H9 (cell line): ENCODE data around the gene HDGFL3. TPM values are rescaled to one million over a fixed set of nuclear protein-coding genes. Genes with fewer than 3 reads are reported as not detected.
A peak's percentile ranks its signal among the peaks of the same experiment; 100 is the strongest.

Experiments
- DNase-seq: peaks from one replicate; pipeline ENCODE4 v3.0.0-alpha.2; 2017
- H2AFZ ChIP-seq: one replicate; pipeline ENCODE4 v1.6.1; 2013; ENCODE audit warnings: mild to moderate bottlenecking, low read length, control low read depth, moderate library complexity
- H2AK5ac ChIP-seq: 2 replicates; pipeline ENCODE4 v1.6.1; 2013; ENCODE audit warnings: low read length, control low read depth, mixed read lengths; ENCODE audit not compliant: insufficient read length
- H2BK120ac ChIP-seq: one replicate; pipeline ENCODE4 v1.6.1; 2013; ENCODE audit warnings: low read depth, mild to moderate bottlenecking, low read length, control low read depth, inconsistent platforms; ENCODE audit not compliant: poor library complexity, severe bottlenecking
- H2BK12ac ChIP-seq: 2 replicates; pipeline ENCODE4 v1.6.1; 2013; ENCODE audit warnings: low read length, control low read depth, mixed read lengths, low read depth; ENCODE audit not compliant: insufficient read length
- H2BK15ac ChIP-seq: 2 replicates; pipeline ENCODE4 v1.6.1; 2013; ENCODE audit warnings: low read depth, low read length, control low read depth
- H2BK20ac ChIP-seq: one replicate; pipeline ENCODE4 v1.6.1; 2013; ENCODE audit warnings: low read depth, mild to moderate bottlenecking, low read length, control low read depth, inconsistent platforms; ENCODE audit not compliant: poor library complexity, severe bottlenecking
- H2BK5ac ChIP-seq: 2 replicates; pipeline ENCODE4 v1.6.1; 2013; ENCODE audit warnings: low read length, control low read depth, mixed read lengths; ENCODE audit not compliant: insufficient read length
- H3K14ac ChIP-seq: 2 replicates; pipeline ENCODE4 v1.6.1; 2013; ENCODE audit warnings: low read length, control low read depth; ENCODE audit not compliant: insufficient read depth
- H3K18ac ChIP-seq: 2 replicates; pipeline ENCODE4 v1.6.1; 2013; ENCODE audit warnings: low read depth, mild to moderate bottlenecking, mixed read lengths, low read length, control low read depth; ENCODE audit not compliant: insufficient read length
- H3K23ac ChIP-seq: 2 replicates; pipeline ENCODE4 v1.6.1; 2013; ENCODE audit warnings: low read length, control low read depth, mixed read lengths, low read depth; ENCODE audit not compliant: insufficient read length
- H3K23me2 ChIP-seq: 2 replicates; pipeline ENCODE4 v1.6.1; 2013; ENCODE audit warnings: low read depth, mild to moderate bottlenecking, mixed read lengths, low read length, control low read depth; ENCODE audit not compliant: insufficient read length, poor library complexity, severe bottlenecking
- H3K27ac ChIP-seq: 2 replicates; pipeline ENCODE4 v1.5.1; 2013; ENCODE audit warnings: low read length, control low read depth, mixed read lengths, low read depth; ENCODE audit not compliant: insufficient read length
- H3K27me3 ChIP-seq: 2 replicates; pipeline ENCODE4 v1.6.1; 2013; ENCODE audit warnings: low read length, control low read depth, inconsistent platforms; ENCODE audit not compliant: insufficient read depth
- H3K4ac ChIP-seq: 2 replicates; pipeline ENCODE4 v1.6.1; 2013; ENCODE audit warnings: low read depth, mild to moderate bottlenecking, control low read depth, inconsistent platforms, low read length, moderate library complexity
- H3K4me1 ChIP-seq: 2 replicates; pipeline ENCODE4 v1.6.1; 2013; ENCODE audit warnings: low read length, control low read depth, inconsistent platforms; ENCODE audit not compliant: insufficient read depth
- H3K4me2 ChIP-seq: 2 replicates; pipeline ENCODE4 v1.6.1; 2013; ENCODE audit warnings: low read length, control low read depth, mixed read lengths; ENCODE audit not compliant: insufficient read length, insufficient read depth
- H3K56ac ChIP-seq: 2 replicates; pipeline ENCODE4 v1.6.1; 2013; ENCODE audit warnings: low read depth, mild to moderate bottlenecking, mixed read lengths, low read length, control low read depth; ENCODE audit not compliant: insufficient read length
- H3K79me1 ChIP-seq: 2 replicates; pipeline ENCODE4 v1.6.1; 2013; ENCODE audit warnings: low read depth, mild to moderate bottlenecking, moderate library complexity, low read length, control low read depth, inconsistent platforms; ENCODE audit not compliant: insufficient read depth, poor library complexity, severe bottlenecking
- H3K79me2 ChIP-seq: 2 replicates; pipeline ENCODE4 v1.6.1; 2013; ENCODE audit warnings: low read length, control low read depth, inconsistent platforms; ENCODE audit not compliant: insufficient read depth
- H3K9ac ChIP-seq: 2 replicates; pipeline ENCODE4 v1.6.1; 2013; ENCODE audit warnings: low read length, control low read depth, mixed read lengths; ENCODE audit not compliant: insufficient read length; ENCODE audit errors: extremely low read depth
- H3K9me3 ChIP-seq: one replicate; pipeline ENCODE4 v1.6.1; 2013; ENCODE audit warnings: low read depth, low read length, inconsistent platforms; ENCODE audit not compliant: control insufficient read depth
- H3T11ph ChIP-seq: one replicate; pipeline ENCODE4 v1.6.1; 2013; ENCODE audit warnings: mild to moderate bottlenecking, low read length, control low read depth, inconsistent platforms
- H4K20me1 ChIP-seq: one replicate; pipeline ENCODE4 v1.6.1; 2013; ENCODE audit not compliant: control insufficient read depth, insufficient read length, insufficient read depth
- H4K5ac ChIP-seq: 2 replicates; pipeline ENCODE4 v1.6.1; 2013; ENCODE audit warnings: low read depth, mild to moderate bottlenecking, mixed read lengths, low read length, control low read depth; ENCODE audit not compliant: insufficient read length
- H4K8ac ChIP-seq: replicated peaks from 2 replicates; pipeline ENCODE4 v1.6.1; 2013; ENCODE audit warnings: low read length, control low read depth, mixed read lengths, low read depth; ENCODE audit not compliant: insufficient read length
- H4K91ac ChIP-seq: 2 replicates; pipeline ENCODE4 v1.6.1; 2013; ENCODE audit warnings: low read depth, mild to moderate bottlenecking, moderate library complexity, mixed read lengths, low read length, control low read depth; ENCODE audit not compliant: insufficient read length
- H3K27ac Mint-ChIP-seq, 3 experiments: 2 replicates in 2 of 3; 3 replicates in 1 of 3; pipeline ENCODE4 v1.8.0; 2020 to 2021; ENCODE audit warnings: mixed read lengths in 3 of 3, mild to moderate bottlenecking in 1 of 3, moderate library complexity in 1 of 3
- H3K27me3 Mint-ChIP-seq: 2 replicates; pipeline ENCODE4 v1.8.0; 2021; ENCODE audit warnings: low read depth, mild to moderate bottlenecking, moderate library complexity, mixed read lengths
- H3K36me3 Mint-ChIP-seq, 3 experiments: 2 replicates in 2 of 3; 3 replicates in 1 of 3; pipeline ENCODE4 v1.8.0; 2020 to 2021; ENCODE audit warnings: low read depth in 3 of 3, mixed read lengths in 3 of 3; ENCODE audit not compliant: insufficient read depth in 1 of 3
- H3K4me1 Mint-ChIP-seq, 2 experiments: 2 replicates each; pipeline ENCODE4 v1.8.0; 2020; ENCODE audit warnings: mixed read lengths in 2 of 2
- H3K4me3 Mint-ChIP-seq, 2 experiments: 2 replicates in 1 of 2; 3 replicates in 1 of 2; pipeline ENCODE4 v1.8.0; 2020 to 2021; ENCODE audit warnings: mild to moderate bottlenecking in 2 of 2, mixed read lengths in 2 of 2, moderate library complexity in 1 of 2
- H3K9me3 Mint-ChIP-seq, 2 experiments: 2 replicates in 1 of 2; 3 replicates in 1 of 2; pipeline ENCODE4 v1.8.0; 2020; ENCODE audit warnings: mild to moderate bottlenecking in 2 of 2, mixed read lengths in 2 of 2, moderate library complexity in 1 of 2
- CTCF ChIP-seq: fragments of 200-600 bp; sonication (generic); conservative IDR thresholded peaks from 3 replicates; pipeline ENCODE4 v1.8.0; 2021; ENCODE audit warnings: antibody characterized with exemption, mild to moderate bottlenecking
- WGBS: extraction: QIAGEN DNeasy Blood & Tissue Kit; methylation state at CpG from one replicate; pipeline ENCODE4 v1.1.7; 2013; ENCODE audit warnings: missing lambda C conversion rate, low lambda C conversion rate, mixed read lengths; ENCODE audit not compliant: insufficient read length; ENCODE audit errors: extremely low coverage; 5-methylcytosine and 5-hydroxymethylcytosine counted together
- total RNA-seq: library from RNA; stranded (reverse); gene quantifications from 2 replicates; pipeline ENCODE4 v1.2.1, GENCODE V29; 2021

HDGFL3 gene
- total RNA-seq, 1 experiment from 2014 or later = 120 TPM

DNA sequence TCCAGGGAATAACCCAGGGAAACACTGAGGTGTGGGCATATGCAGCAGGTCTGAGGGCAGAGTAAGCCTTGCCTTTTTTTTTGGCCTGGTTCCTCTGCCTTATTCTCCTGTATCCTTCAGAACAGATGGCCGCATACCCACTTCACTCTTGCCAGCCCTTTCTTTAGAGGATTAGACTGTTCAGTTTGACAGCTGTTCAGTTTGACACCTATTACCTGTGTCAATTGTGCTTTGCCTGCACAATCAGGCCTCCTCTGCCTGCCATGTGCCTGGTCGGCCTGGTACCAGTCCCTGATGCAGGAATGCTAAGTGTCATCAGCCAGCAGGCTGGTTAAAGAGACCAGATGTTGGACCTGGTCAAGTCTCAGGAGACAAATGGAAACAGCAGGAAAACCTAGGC, 77.8 kb downstream of the HDGFL3 start:
- Histone ChIP-seq H2AK5ac (no peak overlapping the region), H3K9ac (no peak overlapping the region), H3K27ac (no peak overlapping the region), H3K9me3 (no peaks in the 10 kb centered on the region), H4K20me1 (no peaks in the 10 kb centered on the region), H3K23ac (no peak overlapping the region), H2BK20ac (no peak overlapping the region), H2BK15ac (no peak overlapping the region), H3K14ac (no peak overlapping the region), H4K5ac (no peak overlapping the region), H3T11ph (no peak overlapping the region), H3K4me2 (no peak overlapping the region), H3K18ac (no peak overlapping the region), H2BK12ac (no peak overlapping the region), H3K79me2 (no peaks in the 10 kb centered on the region), H3K4me1 (no peaks in the 10 kb centered on the region), H3K27me3 (no peaks in the 10 kb centered on the region), H3K56ac (no peak overlapping the region), H3K23me2 (no peaks in the 10 kb centered on the region), H2BK5ac (no peak overlapping the region), H2AFZ (no peak overlapping the region), H2BK120ac (no peak overlapping the region), H3K4ac (no peak overlapping the region), H4K8ac (no peak overlapping the region), H3K79me1 (no peaks in the 10 kb centered on the region), H4K91ac (no peak overlapping the region)
- peak overlapping the region in 1 of 3 experiments; percentile 84; a peak in 1 of 7 replicates for H3K27ac Mint-ChIP-seq
- no CpG with 5 or more reads among the region's 2 CpGs for WGBS
- H3K36me3 Mint-ChIP-seq = peaks cover 0 to 3% (median 0%) of the 10 kb centered on the region in 3 experiments; a peak in 3 of 7 replicates
- no peak for TF ChIP-seq CTCF
- no peaks in the 10 kb centered on the region for H3K9me3 Mint-ChIP-seq
- H3K4me1 Mint-ChIP-seq = peaks cover 0 to 2% of the 10 kb centered on the region in 2 experiments; a peak in 1 of 4 replicates
- H3K4me3 Mint-ChIP-seq = no peak overlapping the region
- no peak for DNase-seq
- no peaks in the 10 kb centered on the region; the same call in 1 of the 2 replicates for H3K27me3 Mint-ChIP-seq
